Measurements from ENCODE around the gene PRKCQ.

The PRKCQ gene

DNA sequence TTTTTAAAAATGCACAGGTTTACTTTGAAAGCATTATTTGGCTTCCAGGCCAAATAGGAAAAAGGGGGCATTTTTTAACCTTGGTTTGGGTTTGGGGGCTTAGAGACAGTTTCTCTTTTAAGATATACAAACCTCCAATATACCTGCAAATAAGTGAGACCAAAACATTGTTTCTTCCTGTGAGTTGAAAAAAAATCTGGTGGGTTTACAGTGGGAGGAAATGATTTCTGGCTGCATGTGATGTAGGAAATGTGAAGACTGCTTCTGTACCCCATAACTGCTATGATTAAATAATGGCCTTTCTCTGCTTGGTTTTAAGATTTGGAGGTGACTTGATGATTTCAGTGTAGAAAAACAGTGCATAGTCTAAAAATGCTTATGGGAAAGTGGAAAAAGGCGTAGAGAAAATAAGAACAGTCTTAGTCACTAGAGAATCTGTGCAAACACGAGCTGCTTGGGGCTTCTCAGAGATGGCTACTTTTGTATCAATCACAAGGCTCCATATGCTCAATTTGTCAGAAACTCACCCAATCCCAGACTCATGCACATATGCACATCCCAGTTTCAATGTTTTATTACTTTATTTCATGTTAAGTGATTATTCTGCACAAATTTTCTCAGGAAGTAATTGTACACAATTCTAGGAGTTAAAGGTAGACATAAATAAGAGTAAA lies 22.1 kb upstream of the PRKCQ start:
- TF ChIP-seq MYC (IDR thresholded peaks at IDR 0.05; ENCODE audit: low read depth, low read length) (no peak), POLR2A (IDR thresholded peaks at IDR 0.05; ENCODE audit: extremely low read depth, insufficient read length) (no peak)
- TF ChIP-seq, protein P1, sequence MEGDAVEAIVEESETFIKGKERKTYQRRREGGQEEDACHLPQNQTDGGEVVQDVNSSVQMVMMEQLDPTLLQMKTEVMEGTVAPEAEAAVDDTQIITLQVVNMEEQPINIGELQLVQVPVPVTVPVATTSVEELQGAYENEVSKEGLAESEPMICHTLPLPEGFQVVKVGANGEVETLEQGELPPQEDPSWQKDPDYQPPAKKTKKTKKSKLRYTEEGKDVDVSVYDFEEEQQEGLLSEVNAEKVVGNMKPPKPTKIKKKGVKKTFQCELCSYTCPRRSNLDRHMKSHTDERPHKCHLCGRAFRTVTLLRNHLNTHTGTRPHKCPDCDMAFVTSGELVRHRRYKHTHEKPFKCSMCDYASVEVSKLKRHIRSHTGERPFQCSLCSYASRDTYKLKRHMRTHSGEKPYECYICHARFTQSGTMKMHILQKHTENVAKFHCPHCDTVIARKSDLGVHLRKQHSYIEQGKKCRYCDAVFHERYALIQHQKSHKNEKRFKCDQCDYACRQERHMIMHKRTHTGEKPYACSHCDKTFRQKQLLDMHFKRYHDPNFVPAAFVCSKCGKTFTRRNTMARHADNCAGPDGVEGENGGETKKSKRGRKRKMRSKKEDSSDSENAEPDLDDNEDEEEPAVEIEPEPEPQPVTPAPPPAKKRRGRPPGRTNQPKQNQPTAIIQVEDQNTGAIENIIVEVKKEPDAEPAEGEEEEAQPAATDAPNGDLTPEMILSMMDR (IDR thresholded peaks at IDR 0.05; ENCODE audit: low read depth, low read length) = no peak
- TF ChIP-seq, protein P2, sequence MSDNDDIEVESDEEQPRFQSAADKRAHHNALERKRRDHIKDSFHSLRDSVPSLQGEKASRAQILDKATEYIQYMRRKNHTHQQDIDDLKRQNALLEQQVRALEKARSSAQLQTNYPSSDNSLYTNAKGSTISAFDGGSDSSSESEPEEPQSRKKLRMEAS (IDR thresholded peaks at IDR 0.05; ENCODE audit: low read depth, low read length) = no peak
- H3K4me3 ChIP-seq (ENCODE audit: low read depth, low read length) = no peak overlapping the region
- no peak for DNase-seq (ENCODE audit: low read depth)

DNA sequence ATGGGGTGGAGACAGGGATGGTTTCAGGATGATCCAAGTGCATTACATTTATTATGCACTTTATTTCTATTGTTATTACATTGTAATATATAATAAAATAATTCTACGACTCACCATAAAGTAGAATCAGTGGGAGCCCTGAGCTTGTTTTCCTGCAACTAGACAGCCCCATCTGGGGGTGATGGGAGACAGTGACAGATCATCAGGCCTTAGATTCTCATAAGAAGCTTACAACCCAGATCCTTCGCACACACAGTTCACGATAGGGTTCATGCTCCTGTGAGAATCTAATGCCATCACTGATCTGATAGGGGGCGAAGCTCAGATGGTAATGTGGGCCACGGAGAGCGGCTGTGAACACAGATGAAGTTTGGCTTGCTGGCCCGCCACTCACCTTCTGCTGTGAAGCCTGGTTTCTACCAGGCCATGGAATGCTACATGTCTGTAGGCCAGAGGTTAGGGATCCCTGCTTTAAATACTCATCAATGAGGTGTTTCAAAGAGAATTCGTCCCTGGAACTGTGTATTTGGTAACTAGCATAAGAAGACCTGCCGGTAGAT lies 21.2 kb upstream of the PRKCQ start:
- no peak for DNase-seq (ENCODE audit: low read depth)
- H3K4me3 ChIP-seq (ENCODE audit: low read depth, low read length) = no peak overlapping the region
- TF ChIP-seq, protein P1 (IDR thresholded peaks at IDR 0.05; ENCODE audit: low read depth, low read length) = no peak
- TF ChIP-seq, protein P2 (IDR thresholded peaks at IDR 0.05; ENCODE audit: low read depth, low read length) = no peak
- no peak for TF ChIP-seq POLR2A (IDR thresholded peaks at IDR 0.05; ENCODE audit: extremely low read depth, insufficient read length)
- no peak for TF ChIP-seq MYC (IDR thresholded peaks at IDR 0.05; ENCODE audit: low read depth, low read length)

DNA sequence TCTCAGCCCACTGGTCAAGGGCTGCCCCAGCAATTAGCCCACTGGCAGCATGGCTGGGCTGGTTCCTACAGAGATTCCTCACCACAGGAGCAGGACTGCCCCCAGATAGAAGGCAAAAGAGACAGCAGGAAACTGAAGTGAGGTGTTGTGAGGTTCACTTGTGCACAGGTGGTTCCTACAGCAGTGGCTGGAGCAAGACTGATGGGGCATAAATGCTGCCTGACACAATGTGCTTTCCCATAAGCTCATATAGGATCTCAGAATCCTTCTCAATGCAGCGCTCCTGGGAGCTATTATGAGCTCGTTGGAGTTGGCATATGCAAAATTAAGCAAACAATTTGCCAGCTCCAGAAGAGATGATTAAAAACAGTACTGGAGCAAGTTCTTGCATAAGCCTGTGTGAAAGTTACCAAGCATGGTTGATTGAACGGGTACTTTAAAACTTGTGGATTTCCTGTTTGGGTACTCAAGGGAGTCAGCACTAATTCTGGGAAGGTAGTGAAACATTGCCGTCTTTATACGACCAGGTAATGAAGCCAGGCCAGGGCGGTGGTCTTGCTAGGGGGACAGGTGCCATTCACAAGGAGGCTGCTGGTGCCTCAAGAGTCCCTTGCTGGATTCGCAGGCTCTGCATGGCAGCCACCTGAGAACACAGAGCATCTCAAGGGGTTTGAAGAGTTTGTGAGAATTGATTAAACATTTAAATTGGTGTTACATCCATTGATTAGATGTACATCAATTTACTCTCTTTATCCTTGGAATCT lies 20.3 kb upstream of the PRKCQ start:
- DNase-seq (ENCODE audit: low read depth) = no peak
- no peak overlapping the region for H3K4me3 ChIP-seq (ENCODE audit: low read depth, low read length)
- TF ChIP-seq, protein P1 (IDR thresholded peaks at IDR 0.05; ENCODE audit: low read depth, low read length) = no peak
- TF ChIP-seq POLR2A (IDR thresholded peaks at IDR 0.05; ENCODE audit: extremely low read depth, insufficient read length) = no peak
- no peak for TF ChIP-seq MYC (IDR thresholded peaks at IDR 0.05; ENCODE audit: low read depth, low read length)
- TF ChIP-seq, protein P2 (IDR thresholded peaks at IDR 0.05; ENCODE audit: low read depth, low read length) = no peak

DNA sequence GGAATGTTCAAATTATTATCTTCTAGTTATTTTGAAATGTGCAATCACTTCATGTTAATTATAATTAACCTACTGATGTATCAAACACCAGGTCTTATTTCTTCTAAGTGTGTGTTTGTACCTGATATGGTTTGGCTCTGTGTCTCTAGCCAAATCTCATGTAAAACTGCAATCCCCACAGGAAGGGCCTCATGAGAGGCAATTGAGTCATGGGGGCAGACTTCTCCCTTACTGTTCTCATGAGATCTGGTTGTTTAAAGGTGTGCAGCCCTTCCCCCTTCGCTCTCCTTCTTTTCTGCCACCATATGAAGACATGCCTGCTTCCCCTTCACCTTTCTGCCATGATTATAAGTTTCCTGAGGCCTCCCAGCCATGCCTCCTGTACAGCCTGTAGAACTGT lies 18.6 kb upstream of the PRKCQ start:
- DNase-seq (ENCODE audit: low read depth) = no peak
- TF ChIP-seq POLR2A (IDR thresholded peaks at IDR 0.05; ENCODE audit: extremely low read depth, insufficient read length) = no peak
- TF ChIP-seq, protein P2 (IDR thresholded peaks at IDR 0.05; ENCODE audit: low read depth, low read length) = no peak
- TF ChIP-seq, protein P1 (IDR thresholded peaks at IDR 0.05; ENCODE audit: low read depth, low read length) = no peak
- no peak for TF ChIP-seq MYC (IDR thresholded peaks at IDR 0.05; ENCODE audit: low read depth, low read length)
- no peak overlapping the region for H3K4me3 ChIP-seq (ENCODE audit: low read depth, low read length)

DNA sequence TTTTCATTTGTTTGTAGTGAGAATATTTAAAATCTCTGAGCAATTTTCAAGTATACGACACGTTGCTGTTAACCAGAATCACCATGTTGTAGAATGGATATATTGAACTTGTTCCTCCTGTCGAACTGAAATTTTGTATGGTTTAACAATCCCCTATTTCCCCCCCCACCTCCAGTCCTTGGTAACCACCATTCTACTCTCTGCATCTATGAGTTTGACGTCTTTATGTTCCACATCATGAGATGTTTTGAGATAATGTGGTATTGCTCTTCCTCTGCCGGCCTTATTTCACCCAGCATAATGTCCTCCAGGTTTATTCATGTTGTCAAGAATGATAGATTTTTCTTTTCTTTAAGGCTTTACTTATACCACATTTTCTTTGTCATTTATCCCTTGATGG lies 17.4 kb upstream of the PRKCQ start:
- no peak for TF ChIP-seq POLR2A (IDR thresholded peaks at IDR 0.05; ENCODE audit: extremely low read depth, insufficient read length)
- TF ChIP-seq, protein P2 (IDR thresholded peaks at IDR 0.05; ENCODE audit: low read depth, low read length) = no peak
- no peak for TF ChIP-seq MYC (IDR thresholded peaks at IDR 0.05; ENCODE audit: low read depth, low read length)
- TF ChIP-seq, protein P1 (IDR thresholded peaks at IDR 0.05; ENCODE audit: low read depth, low read length) = no peak
- H3K4me3 ChIP-seq (ENCODE audit: low read depth, low read length) = no peak overlapping the region
- DNase-seq (ENCODE audit: low read depth) = no peak
